Endothelial cell of umbilical vein (primary cell): ENCODE measurements around the gene GAS7.

Source experiments
- CTCF ChIP-seq, 2 donors: IDR thresholded peaks; 1 replicate in 1 of 2; 2 replicates in 1 of 2; pipeline ENCODE4 v1.5.1; 2011; ENCODE audit warnings: low read length in 2 of 2, mild to moderate bottlenecking in 2 of 2, moderate library complexity in 2 of 2, control low read depth in 1 of 2, inconsistent platforms in 1 of 2, low read depth in 1 of 2; ENCODE audit not compliant: insufficient read depth in 1 of 2; ENCODE audit errors: extremely low read depth in 1 of 2
- EZH2 ChIP-seq: IDR thresholded peaks from 2 replicates; pipeline ENCODE4 v1.6.1; 2012; ENCODE audit warnings: borderline replicate concordance, low read depth, mild to moderate bottlenecking, moderate library complexity, low read length, inconsistent platforms; ENCODE audit not compliant: severe bottlenecking
- FOS ChIP-seq: IDR thresholded peaks from 2 replicates; pipeline ENCODE4 v1.6.1; 2011; ENCODE audit warnings: mild to moderate bottlenecking, low read length, moderate library complexity, borderline replicate concordance; ENCODE audit not compliant: insufficient read depth
- GATA2 ChIP-seq: IDR thresholded peaks from 2 replicates; pipeline ENCODE4 v1.7.0; 2011; ENCODE audit warnings: low read depth, mild to moderate bottlenecking, moderate library complexity, mixed read lengths, low read length; ENCODE audit not compliant: insufficient read length, insufficient read depth
- JUN ChIP-seq: IDR thresholded peaks from 2 replicates; pipeline ENCODE4 v1.6.1; 2011; ENCODE audit warnings: borderline replicate concordance, low read depth; ENCODE audit not compliant: insufficient read length, insufficient read depth
- MAX ChIP-seq: IDR thresholded peaks from 2 replicates; pipeline ENCODE4 v1.6.1; 2011; ENCODE audit not compliant: insufficient read depth, insufficient read length
- MYC ChIP-seq: IDR thresholded peaks from one replicate; pipeline ENCODE4 v1.6.1; 2011; ENCODE audit warnings: mild to moderate bottlenecking, low read depth, low read length
- POLR2A ChIP-seq: IDR thresholded peaks from 2 replicates; pipeline ENCODE4 v1.6.1; 2012; ENCODE audit warnings: low read depth, mild to moderate bottlenecking, control low read depth, low read length
- POLR2AphosphoS5 ChIP-seq: IDR thresholded peaks from 2 replicates; pipeline ENCODE4 v1.6.1; 2012; ENCODE audit warnings: low read depth, mild to moderate bottlenecking, control low read depth, low read length, moderate library complexity; ENCODE audit not compliant: insufficient read depth

GRCh38 chr17:9883451-9883850, 315.0 kb downstream of the GAS7 start:
- TF ChIP-seq CTCF (IDR thresholded peaks at IDR 0.05; ENCODE audit: extremely low read depth in 1 of 2, insufficient read depth in 1 of 2, low read depth in 1 of 2, low read length in 2 of 2) (no peak), MAX (no peak), POLR2A (no peak), EZH2 (no peak), FOS (no peak), POLR2AphosphoS5 (no peak), MYC (no peak), JUN (no peak), GATA2 (no peak)
